ENCODE data around the gene LGI4.
A peak's percentile ranks its signal among the peaks of the same experiment; 100 is the strongest.
"Not testable (repeated sequence)": the region's sequence is repeated elsewhere in the genome, so short reads cannot be mapped to it uniquely, and the experiment has no call there.

Gene LGI4

GRCh38 chr19:35159606-35160005 lies 24.7 kb upstream of the LGI4 start:
- peaks cover 25 to 47% of the 10 kb centered on the region in 2 donors for H3K36me3 ChIP-seq (ENCODE audit: control insufficient read depth in 1 of 2, insufficient read depth in 2 of 2, low read length in 2 of 2)

DNA sequence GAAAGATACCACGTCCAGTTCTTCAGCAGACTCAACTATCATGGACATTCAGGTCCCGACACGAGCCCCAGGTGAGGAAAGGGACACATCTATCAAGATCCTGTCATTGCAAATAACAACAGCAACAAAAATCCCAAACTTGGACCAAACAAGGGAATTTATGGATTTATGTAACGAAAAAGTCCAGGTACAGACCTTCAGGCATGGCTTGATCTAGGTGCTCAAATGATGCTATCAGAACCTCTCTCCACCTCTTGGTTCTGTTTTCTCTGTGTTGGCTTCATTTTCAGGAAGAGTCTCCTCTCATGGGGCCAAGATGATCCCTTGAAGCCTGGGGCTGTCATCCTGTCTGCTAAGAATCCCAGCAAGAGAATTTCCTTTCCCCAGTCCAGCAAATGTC lies 22.6 kb upstream of the LGI4 start:
- Histone ChIP-seq H3K27me3 (ENCODE audit: low read depth, low read length) (peaks cover 8% of the 10 kb centered on the region), H3K9me3 (ENCODE audit: control insufficient read depth in 1 of 2, low read length in 2 of 2) (peaks cover 0 to 5% of the 10 kb centered on the region in 2 donors), H3K27ac (ENCODE audit: low read length) (no peak overlapping the region), H3K4me3 (ENCODE audit: low read depth in 1 of 2, low read length in 2 of 2) (no peak overlapping the region), H3K4me1 (ENCODE audit: control insufficient read depth in 1 of 2, insufficient read depth in 2 of 2, low read length in 2 of 2) (peaks cover 2 to 18% of the 10 kb centered on the region in 2 donors), H3K36me3 (ENCODE audit: control insufficient read depth in 1 of 2, insufficient read depth in 2 of 2, low read length in 2 of 2) (peaks cover 19 to 26% of the 10 kb centered on the region in 2 donors)

More at GRCh38 chr19:35159606-35160005, 24.7 kb upstream of the LGI4 start:
- Histone ChIP-seq H3K4me3 (ENCODE audit: low read depth in 1 of 2, low read length in 2 of 2) (no peak overlapping the region), H3K9me3 (ENCODE audit: control insufficient read depth in 1 of 2, low read length in 2 of 2) (peaks cover 0 to 12% of the 10 kb centered on the region in 2 donors), H3K27ac (ENCODE audit: low read length) (no peak overlapping the region), H3K4me1 (ENCODE audit: control insufficient read depth in 1 of 2, insufficient read depth in 2 of 2, low read length in 2 of 2) (peaks cover 0 to 7% of the 10 kb centered on the region in 2 donors), H3K27me3 (ENCODE audit: low read depth, low read length) (no peaks in the 10 kb centered on the region)

GRCh38 chr19:35156673-35157014 lies 21.8 kb upstream of the LGI4 start:
- Histone ChIP-seq H3K4me1 (ENCODE audit: control insufficient read depth in 1 of 2, insufficient read depth in 2 of 2, low read length in 2 of 2) (peaks cover 2 to 21% of the 10 kb centered on the region in 2 donors), H3K9me3 (ENCODE audit: control insufficient read depth in 1 of 2, low read length in 2 of 2) (no peaks in the 10 kb centered on the region), H3K27me3 (ENCODE audit: low read depth, low read length) (peaks cover 10% of the 10 kb centered on the region), H3K4me3 (ENCODE audit: low read depth in 1 of 2, low read length in 2 of 2) (no peak overlapping the region), H3K27ac (ENCODE audit: low read length) (no peak overlapping the region), H3K36me3 (ENCODE audit: control insufficient read depth in 1 of 2, insufficient read depth in 2 of 2, low read length in 2 of 2) (peaks cover 18 to 19% of the 10 kb centered on the region in 2 donors)

DNA sequence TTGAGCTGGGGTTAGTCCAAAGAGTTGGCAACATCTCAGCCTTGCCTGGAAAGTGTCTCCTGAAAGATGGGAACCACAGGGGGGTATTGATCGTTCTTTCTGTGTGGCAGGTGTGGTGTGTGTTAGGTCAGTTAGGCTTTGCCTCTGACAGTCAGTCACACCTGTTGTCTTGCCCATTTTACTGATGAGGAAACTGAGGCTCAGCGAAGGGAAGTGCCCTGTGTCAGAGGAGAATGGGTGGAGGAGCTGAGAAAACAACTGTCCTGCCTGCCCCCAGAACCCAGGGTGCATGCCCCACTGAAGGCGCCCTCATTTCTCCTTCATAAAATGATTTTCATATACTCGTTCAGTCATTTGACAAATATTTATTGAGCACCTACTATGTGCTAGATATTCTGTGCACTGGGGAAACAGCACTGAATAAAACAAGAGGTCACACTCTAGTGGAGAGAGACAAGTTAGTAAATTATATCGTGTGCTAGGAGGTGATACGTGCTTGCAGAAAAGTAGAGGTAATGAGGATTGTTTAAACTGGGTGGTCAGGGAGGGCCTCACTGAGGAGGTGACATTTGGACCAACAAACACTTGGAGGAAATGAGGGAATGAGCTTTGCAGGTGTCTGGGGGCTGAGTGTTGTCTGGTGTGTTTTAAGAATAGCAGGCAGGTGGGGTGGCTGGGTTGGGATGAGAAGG lies 21.3 kb upstream of the LGI4 start:
- Histone ChIP-seq H3K36me3 (ENCODE audit: control insufficient read depth in 1 of 2, insufficient read depth in 2 of 2, low read length in 2 of 2) (peaks cover 13 to 15% of the 10 kb centered on the region in 2 donors), H3K4me1 (ENCODE audit: control insufficient read depth in 1 of 2, insufficient read depth in 2 of 2, low read length in 2 of 2) (peaks cover 2 to 21% of the 10 kb centered on the region in 2 donors), H3K4me3 (ENCODE audit: low read depth in 1 of 2, low read length in 2 of 2) (peak overlapping the region; percentile 68 to 70), H3K27ac (ENCODE audit: low read length) (no peak overlapping the region), H3K9me3 (ENCODE audit: control insufficient read depth in 1 of 2, low read length in 2 of 2) (no peaks in the 10 kb centered on the region), H3K27me3 (ENCODE audit: low read depth, low read length) (peaks cover 10% of the 10 kb centered on the region)

DNA sequence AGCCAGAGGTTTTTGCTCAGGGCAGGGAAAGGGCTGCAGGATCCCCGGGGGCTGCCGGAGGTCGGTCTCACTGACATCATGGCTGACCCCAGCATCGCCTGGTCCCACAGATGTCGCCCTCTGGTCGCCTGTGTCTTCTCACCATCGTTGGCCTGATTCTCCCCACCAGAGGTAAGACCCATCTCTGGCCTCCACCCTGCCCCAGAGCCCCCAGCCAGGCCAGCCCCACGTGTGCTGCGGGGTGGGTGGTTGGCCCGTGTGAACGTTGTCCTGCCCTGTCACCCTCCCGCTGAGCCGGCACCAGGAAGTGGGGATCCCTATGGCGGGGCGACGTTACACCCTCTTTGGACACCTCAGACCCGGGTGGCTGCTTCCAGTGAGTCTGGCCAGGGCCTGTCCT lies 20.6 kb upstream of the LGI4 start:
- Histone ChIP-seq H3K27me3 (ENCODE audit: low read depth, low read length) (peaks cover 10% of the 10 kb centered on the region), H3K36me3 (ENCODE audit: control insufficient read depth in 1 of 2, insufficient read depth in 2 of 2, low read length in 2 of 2) (peaks cover 13 to 15% of the 10 kb centered on the region in 2 donors), H3K4me1 (ENCODE audit: control insufficient read depth in 1 of 2, insufficient read depth in 2 of 2, low read length in 2 of 2) (peaks cover 2 to 21% of the 10 kb centered on the region in 2 donors), H3K4me3 (ENCODE audit: low read depth in 1 of 2, low read length in 2 of 2) (peak overlapping the region; percentile 68 to 70), H3K27ac (ENCODE audit: low read length) (peak overlapping the region; percentile 23), H3K9me3 (ENCODE audit: control insufficient read depth in 1 of 2, low read length in 2 of 2) (no peaks in the 10 kb centered on the region)

DNA sequence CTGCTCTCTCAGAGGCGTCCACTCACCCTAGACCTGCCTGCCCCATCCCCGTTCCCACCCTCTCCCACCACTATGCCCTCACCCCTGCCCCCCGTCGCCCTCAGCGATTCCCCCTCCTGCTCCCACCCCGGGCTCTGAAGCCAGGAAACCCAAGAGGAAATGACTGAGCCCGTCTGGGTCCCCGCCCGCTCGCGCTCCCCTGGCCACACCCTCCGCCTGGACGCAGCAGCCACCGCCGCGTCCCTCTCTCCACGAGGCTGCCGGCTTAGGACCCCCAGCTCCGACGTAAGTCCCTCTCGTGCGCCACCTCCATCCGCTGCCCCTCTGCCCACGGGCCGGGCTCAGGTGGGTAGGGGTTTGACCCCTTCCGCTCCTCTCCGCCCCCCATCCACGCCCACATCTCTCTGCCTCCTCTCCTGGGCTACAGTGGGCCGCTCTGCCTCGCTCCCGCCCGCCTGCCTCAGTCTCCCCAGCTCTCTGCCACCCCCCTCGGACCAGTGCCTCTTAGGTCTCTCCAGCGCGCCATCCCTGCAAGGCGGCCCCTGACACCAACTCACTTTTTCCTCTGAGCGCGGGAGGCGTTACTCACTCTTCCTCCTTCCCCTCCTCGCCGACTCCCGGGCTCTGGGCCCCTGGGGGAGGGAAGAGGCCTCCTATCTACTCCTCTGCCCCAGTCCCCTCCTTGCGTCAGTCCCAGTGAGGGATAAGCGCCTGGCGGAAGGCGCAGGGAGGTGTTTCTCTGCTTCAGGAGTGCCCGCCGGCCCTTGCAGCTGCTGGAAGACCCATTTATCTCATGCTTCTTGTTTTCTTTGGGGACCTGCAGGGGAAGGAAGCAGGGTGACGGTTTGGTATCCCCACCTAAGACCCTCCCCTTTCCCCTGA lies 19.9 kb upstream of the LGI4 start, which contains the start of gene FXYD5:
Gene FXYD5 (plus strand): TSS at position 211 of the 882 bp plus-strand sequence. CDS start 816 bp downstream, outside the sequence.
- H3K4me1 ChIP-seq (ENCODE audit: control insufficient read depth in 1 of 2, insufficient read depth in 2 of 2, low read length in 2 of 2), result peaks cover 2 to 21% of the 10 kb centered on the region in 2 donors
- peak within 1 kb of the TSS; percentile 23 for H3K27ac ChIP-seq (ENCODE audit: low read length)
- H3K27me3 ChIP-seq (ENCODE audit: low read depth, low read length), result peaks cover 10% of the 10 kb centered on the region
- peak within 1 kb of the TSS; percentile 68 to 70 for H3K4me3 ChIP-seq (ENCODE audit: low read depth in 1 of 2, low read length in 2 of 2)
- no peaks in the 10 kb centered on the region for H3K9me3 ChIP-seq (ENCODE audit: control insufficient read depth in 1 of 2, low read length in 2 of 2)
- peaks cover 13 to 15% of the 10 kb centered on the region in 2 donors for H3K36me3 ChIP-seq (ENCODE audit: control insufficient read depth in 1 of 2, insufficient read depth in 2 of 2, low read length in 2 of 2)

- Histone ChIP-seq H3K4me1 (ENCODE audit: control insufficient read depth in 1 of 2, insufficient read depth in 2 of 2, low read length in 2 of 2) (peaks cover 2 to 21% of the 10 kb centered on the region in 2 donors), H3K36me3 (ENCODE audit: control insufficient read depth in 1 of 2, insufficient read depth in 2 of 2, low read length in 2 of 2) (peaks cover 13 to 15% of the 10 kb centered on the region in 2 donors), H3K27ac (ENCODE audit: low read length) (no peak overlapping the region), H3K4me3 (ENCODE audit: low read depth in 1 of 2, low read length in 2 of 2) (peak overlapping the region; percentile 68 to 70), H3K27me3 (ENCODE audit: low read depth, low read length) (peaks cover 10% of the 10 kb centered on the region), H3K9me3 (ENCODE audit: control insufficient read depth in 1 of 2, low read length in 2 of 2) (no peaks in the 10 kb centered on the region)
Measured at GRCh38 chr19:35153701-35154524, 19.1 kb upstream of the LGI4 start.

GRCh38 chr19:35153129-35153522 lies 18.3 kb upstream of the LGI4 start:
- Histone ChIP-seq H3K36me3 (ENCODE audit: control insufficient read depth in 1 of 2, insufficient read depth in 2 of 2, low read length in 2 of 2) (peaks cover 10 to 11% of the 10 kb centered on the region in 2 donors), H3K4me1 (ENCODE audit: control insufficient read depth in 1 of 2, insufficient read depth in 2 of 2, low read length in 2 of 2) (peaks cover 2 to 21% of the 10 kb centered on the region in 2 donors)
- not testable (repeated sequence) for H3K27me3 ChIP-seq (ENCODE audit: low read depth, low read length); H3K27ac ChIP-seq (ENCODE audit: low read length); H3K9me3 ChIP-seq (ENCODE audit: control insufficient read depth in 1 of 2, low read length in 2 of 2); H3K4me3 ChIP-seq (ENCODE audit: low read depth in 1 of 2, low read length in 2 of 2)

- no peaks in the 10 kb centered on the region for H3K9me3 ChIP-seq (ENCODE audit: control insufficient read depth in 1 of 2, low read length in 2 of 2)
- H3K27me3 ChIP-seq (ENCODE audit: low read depth, low read length), result peaks cover 10% of the 10 kb centered on the region
- H3K36me3 ChIP-seq (ENCODE audit: control insufficient read depth in 1 of 2, insufficient read depth in 2 of 2, low read length in 2 of 2), result no peaks in the 10 kb centered on the region
- peaks cover 2 to 21% of the 10 kb centered on the region in 2 donors for H3K4me1 ChIP-seq (ENCODE audit: control insufficient read depth in 1 of 2, insufficient read depth in 2 of 2, low read length in 2 of 2)
- H3K4me3 ChIP-seq (ENCODE audit: low read depth in 1 of 2, low read length in 2 of 2), result no peak overlapping the region
- H3K27ac ChIP-seq (ENCODE audit: low read length), result no peak overlapping the region
Measured at GRCh38 chr19:35151273-35152065, 16.6 kb upstream of the LGI4 start.

GRCh38 chr19:35150445-35150844 lies 15.6 kb upstream of the LGI4 start:
- no peak overlapping the region for H3K4me3 ChIP-seq (ENCODE audit: low read depth in 1 of 2, low read length in 2 of 2)
- H3K4me1 ChIP-seq (ENCODE audit: control insufficient read depth in 1 of 2, insufficient read depth in 2 of 2, low read length in 2 of 2), result peaks cover 2 to 21% of the 10 kb centered on the region in 2 donors

More at GRCh38 chr19:35150445-35150844, 15.6 kb upstream of the LGI4 start:
- Histone ChIP-seq H3K27ac (ENCODE audit: low read length) (no peak overlapping the region), H3K36me3 (ENCODE audit: control insufficient read depth in 1 of 2, insufficient read depth in 2 of 2, low read length in 2 of 2) (no peaks in the 10 kb centered on the region), H3K9me3 (ENCODE audit: control insufficient read depth in 1 of 2, low read length in 2 of 2) (no peaks in the 10 kb centered on the region), H3K27me3 (ENCODE audit: low read depth, low read length) (peaks cover 10% of the 10 kb centered on the region)

All from muscle layer of duodenum (tissue), 2 donors.